T follicular helper cell (primary cell): ENCODE measurements around the gene LAMA2.

Source experiments
- DNase-seq: peaks from one replicate; pipeline ENCODE4 v3.0.0-alpha.2; 2020; ENCODE audit warnings: low read depth

Gene LAMA2

DNA sequence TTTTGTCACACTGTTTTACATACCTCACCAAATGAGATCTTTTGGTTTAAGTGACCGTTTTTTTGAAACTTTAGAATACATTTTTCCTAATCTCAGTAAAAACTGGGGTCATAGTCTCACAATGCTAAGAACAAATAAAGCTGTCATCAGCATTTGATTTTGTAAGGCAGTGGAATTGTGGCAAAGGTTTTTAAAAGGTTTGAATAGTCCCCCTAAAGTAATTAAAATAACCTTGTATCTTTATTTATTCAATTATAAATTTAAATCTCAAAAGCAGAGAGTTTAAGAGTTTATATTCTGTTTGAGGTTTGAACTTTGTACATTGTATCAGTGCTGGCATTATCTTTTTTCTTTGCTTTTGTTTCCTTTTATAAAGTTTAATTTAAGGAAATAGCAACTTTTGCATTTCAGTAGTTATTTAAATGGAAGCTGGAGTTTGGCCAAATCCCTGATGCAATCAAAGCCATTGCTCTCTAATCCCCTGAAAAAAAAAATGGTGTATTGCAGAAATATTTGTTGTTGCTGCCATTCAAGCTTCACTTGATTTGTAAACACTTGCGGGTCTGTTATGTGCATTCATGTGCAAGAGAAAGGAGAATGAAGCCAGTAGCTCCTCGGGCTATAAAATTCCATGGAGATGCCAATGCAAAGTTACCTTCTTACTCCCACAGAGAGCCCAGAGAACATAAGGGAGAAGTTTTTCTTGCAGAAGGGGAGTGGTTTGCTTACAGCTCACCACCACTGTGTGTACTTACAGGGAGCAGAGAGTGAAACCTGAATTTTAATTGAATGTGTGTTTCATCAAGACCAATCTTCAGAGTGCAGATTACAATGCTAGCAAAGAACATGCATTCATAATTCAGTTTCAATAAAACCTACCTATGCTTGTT lies 435.2 kb downstream of the LAMA2 start:
- DNase-seq, result no peak

DNA sequence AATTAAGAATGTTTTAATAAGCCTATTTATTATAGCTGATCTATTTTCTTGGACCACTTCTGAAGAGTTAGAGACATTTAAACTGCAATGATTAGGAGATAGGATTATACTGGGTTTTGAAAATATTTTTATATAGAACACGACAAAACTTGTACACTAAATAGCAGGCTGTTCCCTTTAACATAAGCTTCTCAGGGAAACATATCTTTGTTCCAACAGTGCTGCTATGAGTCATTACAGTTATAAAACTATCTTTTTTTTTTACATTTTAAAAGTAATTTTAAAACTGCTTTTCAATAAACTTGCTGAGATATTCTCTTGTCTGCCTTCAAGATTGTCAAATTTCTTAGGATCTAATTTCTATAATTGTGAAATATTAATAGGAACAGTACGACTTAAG lies 438.0 kb downstream of the LAMA2 start:
- no peak for DNase-seq

DNA sequence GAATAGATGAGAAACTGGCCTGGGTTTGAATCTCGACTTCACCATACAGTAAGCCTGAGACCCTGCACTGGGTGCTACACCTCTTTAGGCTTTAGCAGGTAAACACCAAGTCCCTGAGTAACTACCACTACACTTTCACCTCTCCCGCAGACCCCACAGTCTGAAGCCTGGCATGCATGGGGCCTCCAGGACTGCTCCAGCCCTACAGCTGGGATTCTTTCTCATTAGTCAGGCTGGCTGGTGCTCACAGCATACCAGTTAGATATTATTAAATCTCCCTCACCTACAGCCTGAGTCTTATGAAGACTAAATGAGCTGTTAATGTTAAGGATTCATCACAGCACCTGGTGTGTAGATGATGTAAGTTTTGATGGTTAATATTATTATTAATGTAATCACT lies 438.4 kb downstream of the LAMA2 start:
- DNase-seq, result no peak

DNA sequence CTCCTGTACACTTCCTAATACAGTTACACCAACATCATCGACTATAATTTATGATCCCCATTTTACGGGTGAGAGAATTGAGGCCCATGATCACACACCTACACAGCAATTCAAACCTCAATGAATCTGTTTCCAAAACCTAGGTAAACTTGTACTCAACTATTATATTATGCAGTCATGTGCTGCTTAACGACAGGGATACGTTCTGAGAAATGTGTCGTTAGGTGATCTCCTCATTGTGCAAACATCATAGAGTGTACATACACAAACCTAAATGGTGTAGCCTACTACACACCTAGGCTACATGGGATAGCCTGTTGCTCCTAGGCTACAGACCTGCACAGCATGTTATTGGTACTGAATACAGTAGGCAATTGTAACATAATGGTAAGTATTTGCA lies 441.4 kb downstream of the LAMA2 start:
- DNase-seq, result no peak

DNA sequence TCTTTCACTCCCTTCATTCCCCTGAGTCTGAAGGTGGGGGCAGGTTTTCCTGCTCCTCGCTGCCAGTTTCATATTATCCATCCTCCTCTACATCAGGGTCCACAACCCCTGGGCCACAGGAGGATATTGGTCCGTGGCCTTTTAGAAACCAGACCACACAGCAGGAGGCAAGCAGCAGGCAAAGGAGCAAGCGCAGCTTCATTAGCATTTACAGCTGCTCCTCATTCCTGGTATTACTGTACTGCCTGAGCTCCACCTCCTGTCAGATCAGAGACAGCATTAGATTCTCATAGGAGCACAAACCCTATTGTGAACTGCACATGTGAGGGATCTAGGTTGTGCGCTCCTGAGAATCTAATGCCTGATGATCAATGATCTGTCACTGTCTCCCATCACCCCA lies 446.7 kb downstream of the LAMA2 start:
- no peak for DNase-seq

DNA sequence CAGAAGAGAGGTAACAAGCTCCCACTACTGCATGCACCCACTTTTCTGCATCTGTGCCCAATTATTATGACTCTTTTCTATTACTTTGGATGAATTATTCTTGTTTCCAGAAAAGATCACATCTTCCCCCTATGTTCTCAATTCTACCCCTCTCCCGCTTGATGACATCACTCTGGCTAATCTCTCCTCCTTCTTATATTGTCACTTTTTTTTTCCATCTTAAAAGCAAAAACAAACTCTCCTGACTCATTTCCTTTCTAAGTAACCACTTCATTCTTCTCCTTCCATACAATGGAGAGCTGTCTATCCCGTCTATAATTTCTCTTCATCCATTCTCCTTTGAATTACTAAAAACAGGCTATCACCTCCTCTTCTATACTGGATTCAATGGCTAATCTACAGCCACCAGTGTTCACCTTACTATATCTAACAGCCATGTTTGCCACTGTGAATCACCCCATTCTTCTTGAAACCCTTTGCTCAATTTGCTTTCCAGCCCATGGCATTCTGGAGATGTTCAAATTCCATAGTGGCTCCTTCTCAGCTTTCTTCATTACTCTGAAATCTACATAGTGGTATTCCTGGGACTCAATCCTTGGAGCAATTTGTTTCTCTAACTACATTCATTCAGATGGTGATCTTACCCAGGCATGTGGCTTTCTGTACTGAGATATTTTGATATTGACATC lies 448.7 kb downstream of the LAMA2 start:
- no peak for DNase-seq

DNA sequence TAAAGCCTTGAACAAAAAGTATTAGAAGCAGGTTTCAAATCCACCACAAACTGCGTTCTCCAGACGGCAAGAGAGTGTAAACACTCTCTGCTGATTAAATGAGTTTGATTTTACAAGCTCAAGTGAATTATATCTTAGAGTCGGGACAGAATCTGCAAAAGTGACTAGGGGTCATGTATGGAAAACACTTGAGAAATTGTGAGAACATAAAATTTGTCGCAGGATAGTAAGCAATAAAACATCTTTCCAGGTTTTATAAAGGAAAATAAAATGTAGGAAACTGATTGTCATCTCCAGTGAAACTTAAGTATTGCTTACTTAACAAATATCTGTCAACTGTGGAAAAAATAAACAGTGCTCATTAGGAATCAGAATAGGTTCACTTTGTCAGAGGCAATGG lies 452.9 kb downstream of the LAMA2 start:
- DNase-seq, result no peak

DNA sequence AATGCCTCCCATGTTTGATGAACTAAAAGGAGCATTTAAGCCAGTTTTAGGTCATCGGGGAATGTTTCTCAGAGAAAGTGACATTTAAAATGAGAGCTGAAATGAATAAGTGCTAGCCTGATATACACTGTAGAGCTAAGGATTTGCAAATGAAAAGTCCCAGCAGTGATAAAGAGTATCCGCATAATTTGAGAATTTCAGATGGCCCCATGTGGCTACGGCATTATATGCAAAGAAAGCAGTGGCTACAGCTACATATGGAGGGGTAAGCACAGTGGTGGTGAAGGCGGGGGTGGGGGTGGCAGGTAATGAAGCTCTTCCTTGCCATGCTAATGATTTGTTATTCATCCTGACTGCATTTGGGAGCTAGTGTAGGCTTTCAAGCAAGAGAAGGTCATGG lies 455.7 kb downstream of the LAMA2 start:
- DNase-seq, result no peak

DNA sequence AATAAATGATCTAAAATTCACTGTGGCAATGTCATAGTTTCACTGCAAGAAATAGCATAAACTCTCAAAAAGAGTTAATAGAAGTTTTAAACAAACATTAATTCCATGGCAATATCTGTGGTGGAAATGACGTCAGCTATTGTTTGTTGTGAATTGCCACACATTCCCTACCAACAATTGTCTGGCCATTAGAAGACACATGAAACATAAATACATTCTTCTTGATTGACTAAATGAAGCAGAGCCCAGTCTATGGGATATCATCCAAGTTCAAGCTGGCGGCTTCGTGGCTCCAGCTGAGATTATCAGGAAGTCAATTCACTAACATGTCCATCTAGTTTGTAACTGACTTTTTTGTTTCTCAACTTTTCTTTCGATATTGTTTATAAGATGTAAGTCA lies 458.0 kb downstream of the LAMA2 start:
- DNase-seq, result no peak

DNA sequence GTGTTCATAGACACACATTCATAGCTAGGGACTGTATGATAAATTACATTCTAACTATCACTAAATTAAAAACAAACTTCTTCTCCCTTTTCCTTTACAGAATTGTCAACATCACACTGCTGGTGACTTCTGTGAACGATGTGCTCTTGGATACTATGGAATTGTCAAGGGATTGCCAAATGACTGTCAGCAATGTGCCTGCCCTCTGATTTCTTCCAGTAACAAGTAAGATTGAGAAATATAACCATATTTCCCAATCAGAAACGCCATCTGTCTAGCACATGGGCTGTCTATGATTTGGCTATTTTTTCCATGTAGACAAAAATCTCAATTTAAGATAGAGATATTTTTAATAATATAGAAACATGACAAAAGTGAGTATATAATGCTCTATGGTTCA lies 459.3 kb downstream of the LAMA2 start:
- no peak for DNase-seq

DNA sequence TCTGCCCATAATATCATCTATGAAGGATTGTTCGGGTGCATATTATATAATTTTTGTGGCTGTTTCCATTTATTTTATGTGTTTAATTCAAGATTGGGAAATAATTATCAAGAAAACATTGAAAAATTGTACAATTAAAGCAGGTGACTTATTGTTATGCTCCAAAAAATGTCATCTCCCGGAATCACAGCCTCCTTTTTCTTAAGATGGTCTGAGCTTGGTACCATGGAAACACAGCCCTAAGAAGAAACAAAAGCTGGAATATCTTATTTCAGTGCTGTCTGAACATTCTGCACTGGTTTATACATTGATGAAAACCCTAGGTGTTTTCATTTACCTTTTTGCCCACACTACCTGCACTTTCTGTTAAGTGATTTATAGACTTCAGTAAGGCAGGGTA lies 459.9 kb downstream of the LAMA2 start:
- DNase-seq, result no peak

DNA sequence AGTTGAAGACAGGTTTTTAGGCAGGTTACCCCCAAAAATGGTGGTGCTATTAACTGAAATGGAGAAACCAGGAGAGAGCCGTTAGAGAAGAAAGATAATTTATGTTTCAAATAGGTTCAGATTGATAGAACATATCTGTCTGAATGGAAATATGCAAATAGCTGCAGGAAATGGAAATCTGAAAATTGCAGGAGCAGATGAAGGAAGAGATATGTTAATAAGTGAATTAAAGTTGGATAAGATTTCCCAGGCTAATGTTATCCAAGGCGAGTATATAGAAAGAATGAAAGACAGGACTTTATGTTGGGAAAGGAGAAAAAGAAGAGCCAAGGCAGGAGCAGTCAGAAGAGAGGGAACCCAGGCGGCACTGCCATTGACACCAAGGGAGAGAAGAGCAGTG lies 461.4 kb downstream of the LAMA2 start:
- DNase-seq, result no peak

DNA sequence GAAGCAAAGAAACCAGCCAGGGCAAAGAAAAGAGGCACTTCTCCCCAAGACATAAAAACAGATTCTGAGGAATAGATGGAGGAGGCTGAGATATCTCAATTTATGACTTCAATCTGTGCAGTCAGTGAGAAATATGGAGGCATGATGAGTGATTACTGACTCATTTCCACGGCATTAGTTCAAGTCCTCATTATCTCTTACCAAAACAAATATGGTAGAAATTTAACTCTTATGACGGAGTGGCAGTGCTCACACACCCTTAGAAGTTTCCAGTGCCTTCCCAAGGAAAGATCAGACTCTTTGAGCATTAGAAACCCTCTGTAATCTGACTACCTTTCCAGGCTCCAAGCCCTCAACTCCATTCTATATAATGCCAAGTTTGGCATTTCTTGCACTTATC lies 463.0 kb downstream of the LAMA2 start:
- no peak for DNase-seq

DNA sequence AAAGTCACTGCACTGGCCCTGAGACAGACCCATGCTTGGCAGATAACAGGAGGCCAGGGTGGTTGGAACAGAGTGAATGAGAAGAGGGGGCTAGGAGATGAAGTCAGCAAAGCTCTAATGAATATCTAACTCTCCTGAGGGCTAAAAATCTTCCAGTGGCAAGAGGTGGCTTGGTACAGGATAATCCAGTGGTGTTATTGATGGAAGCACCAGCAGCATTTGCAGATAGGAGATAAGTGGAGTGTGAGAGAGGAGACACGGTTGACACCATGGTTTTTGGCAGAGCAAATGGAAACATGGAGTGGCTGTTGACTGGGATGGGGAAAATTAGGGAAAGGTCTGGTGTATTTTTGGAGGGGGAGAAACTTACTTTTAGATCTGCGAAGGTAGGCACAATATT lies 464.0 kb downstream of the LAMA2 start:
- no peak for DNase-seq

DNA sequence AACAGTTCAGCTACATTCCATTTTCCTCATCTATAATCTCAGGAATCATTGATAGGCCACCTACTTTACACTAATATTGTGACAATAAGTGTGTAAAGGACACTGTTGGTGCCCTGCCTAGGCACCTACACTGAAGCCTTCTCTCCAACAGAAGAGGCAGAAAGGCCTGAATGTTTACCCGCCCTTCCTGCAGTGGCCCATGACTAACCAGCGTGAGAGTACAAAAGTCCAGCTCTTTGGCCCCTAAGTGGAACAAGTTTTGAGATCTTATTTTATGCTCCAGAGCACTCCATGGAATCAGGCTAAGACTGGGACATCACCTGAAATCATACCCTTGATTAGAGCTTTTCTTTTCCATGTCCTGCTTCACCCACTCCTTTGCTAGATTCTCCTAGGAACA lies 467.3 kb downstream of the LAMA2 start:
- DNase-seq, result no peak

DNA sequence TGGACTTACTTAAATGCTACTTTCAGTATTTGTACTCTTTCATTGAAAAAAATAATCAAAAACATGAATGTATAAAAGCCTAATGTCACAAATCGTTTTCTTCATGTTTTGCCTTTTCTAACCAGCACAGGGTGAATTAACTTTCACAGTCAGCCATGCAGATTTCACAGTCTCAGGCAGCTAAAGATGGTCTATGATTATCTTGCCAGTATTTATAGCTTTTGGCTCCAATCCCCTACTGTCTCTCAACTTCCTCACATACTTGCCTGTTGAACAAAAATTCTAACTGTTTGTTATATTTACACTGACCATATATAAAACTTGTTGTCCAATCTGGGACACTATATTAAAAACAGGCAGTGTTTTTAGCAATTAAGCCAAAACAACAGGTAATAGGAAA lies 468.9 kb downstream of the LAMA2 start:
- DNase-seq, result no peak

DNA sequence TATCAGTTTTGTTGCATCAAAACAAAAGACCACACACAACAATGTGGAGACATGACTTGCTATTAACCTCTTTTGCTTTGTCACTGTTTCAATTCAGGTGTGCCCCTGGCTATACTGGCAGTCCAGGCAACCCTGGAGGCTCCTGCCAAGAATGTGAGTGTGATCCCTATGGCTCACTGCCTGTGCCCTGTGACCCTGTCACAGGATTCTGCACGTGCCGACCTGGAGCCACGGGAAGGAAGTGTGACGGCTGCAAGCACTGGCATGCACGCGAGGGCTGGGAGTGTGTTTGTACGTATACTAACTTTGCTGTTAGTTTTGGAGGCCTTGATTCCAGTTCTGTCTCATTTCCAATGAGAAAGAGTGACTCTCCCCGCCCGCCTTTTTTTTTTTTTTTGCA lies 470.1 kb downstream of the LAMA2 start:
- no peak for DNase-seq

DNA sequence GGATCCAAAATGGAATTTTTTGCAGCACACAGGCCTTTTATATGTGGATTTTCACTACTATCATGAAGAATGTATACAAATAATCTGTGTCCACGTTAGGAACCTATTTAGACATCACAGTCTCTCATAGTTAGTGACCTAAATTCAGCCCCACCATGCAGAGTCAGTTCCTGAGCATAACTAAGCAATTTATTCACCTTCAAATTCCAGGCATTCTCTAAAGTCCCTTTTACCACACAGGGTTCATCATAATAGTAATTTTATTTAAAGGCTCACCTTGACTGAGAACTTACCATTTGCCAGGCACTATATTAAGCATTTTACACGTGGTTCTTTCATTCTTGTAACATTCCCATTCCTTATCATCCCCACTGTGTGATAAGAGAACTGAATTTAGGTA lies 473.2 kb downstream of the LAMA2 start:
- no peak for DNase-seq

DNA sequence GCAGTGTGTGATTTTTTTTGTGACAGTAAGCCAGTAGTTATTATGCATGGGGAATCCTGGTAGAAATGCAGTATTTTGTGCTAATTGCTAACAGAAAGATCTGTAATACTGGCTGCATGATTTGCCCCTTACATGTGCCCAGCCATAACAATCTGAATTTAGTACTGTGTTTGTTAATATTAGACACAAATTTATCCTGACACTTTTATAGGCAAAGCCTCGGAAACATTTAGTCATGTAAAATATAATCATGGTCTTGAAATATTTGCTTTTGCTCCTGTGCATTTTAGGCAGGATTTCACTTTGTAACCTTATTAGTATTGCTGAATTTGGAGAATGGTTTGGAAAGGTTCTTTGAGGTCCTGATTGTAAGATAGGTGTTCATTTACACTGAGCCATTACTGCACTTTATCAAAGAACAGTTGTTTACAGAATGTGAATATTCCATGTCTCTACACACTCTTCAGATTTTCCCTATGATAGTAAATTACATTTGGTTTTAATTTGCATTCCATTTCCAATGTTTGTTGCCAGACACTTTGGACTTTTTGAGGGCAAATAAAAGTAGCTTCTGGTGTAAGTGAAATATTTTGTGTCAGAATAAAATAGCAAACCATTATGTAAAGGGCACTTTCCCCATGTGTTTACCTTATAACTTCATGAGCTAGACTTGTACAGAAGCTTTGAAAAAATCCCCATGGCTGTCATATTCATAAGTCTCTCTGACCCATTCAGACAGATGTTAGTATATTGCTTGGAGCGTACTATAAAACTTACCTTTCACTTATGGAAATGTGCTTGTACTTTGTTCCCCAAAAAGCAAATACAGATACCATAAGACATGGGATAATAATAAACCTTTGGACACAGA lies 477.1 kb downstream of the LAMA2 start:
- no peak for DNase-seq

DNA sequence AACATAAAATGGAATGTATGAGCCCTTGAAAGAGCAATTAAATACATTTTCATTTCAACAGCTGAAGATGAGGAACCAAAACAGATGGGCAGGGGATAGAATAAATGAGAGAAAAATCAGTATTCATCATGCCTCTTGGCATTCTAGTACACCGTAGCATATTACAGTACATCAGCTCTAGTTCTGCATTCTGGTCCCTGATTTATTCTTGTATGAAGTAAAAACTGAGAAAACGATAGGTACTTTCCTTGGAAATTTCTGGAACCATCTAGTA lies 477.7 kb downstream of the LAMA2 start:
- no peak for DNase-seq

DNA sequence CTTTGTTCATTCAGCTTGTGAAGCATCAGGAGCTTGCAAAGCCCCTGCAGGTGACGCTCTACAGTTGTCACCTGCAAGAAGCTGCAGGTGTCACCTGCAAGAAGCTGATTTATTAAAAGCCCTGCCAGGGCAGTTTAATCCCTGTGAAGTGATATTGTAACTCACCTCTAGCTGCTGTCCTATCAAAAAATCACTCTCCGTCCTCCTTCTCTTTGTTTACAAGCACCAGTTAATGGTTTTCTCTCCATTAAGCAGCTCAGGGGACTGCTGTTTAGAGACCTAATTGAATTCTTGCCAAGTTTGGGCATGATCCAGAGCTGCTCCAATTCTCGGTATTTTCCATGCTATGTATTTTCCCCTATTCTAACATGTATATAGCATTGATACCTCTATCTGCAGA lies 481.1 kb downstream of the LAMA2 start:
- no peak for DNase-seq

DNA sequence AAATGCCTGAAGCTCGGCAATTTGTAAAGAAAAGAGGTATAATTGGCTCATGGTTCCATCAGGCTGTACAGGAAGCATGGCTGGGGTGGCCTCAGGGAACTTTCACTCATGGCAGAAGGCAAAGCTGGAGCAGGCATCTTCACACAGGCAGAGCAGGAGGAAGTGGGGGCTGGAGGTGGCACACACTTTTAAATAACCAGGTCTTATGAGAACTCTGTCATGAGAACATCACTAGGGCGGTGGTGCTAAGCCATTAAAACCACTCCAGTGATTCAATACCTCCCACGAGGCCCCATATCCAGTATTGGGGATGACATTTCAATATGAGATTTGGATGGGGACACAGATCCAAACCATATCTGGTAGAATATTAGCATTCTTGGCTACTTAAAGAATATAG lies 481.8 kb downstream of the LAMA2 start:
- DNase-seq, result no peak

DNA sequence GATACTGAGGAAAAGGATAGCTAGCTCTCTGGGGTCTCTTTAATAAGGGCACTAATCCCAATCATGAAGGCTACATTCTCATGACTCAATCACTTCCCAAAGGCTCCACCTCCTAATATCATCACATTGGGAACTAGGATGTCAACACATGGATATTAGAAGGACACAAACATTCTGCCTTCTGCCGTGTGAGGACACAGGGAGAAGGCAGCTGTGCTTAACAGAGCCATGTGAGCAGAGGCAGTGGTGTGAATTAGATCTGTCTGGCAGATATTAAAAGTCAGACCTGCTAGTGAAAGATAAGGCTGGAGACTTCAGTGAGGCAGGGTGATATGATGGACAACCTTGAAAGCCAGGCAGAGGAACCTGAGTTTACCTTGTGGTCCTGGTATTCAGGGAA lies 485.1 kb downstream of the LAMA2 start:
- DNase-seq, result no peak
